NT2/D1 (cell line): ENCODE results near the gene HDAC10.

Experiments
- SUZ12 ChIP-seq: IDR thresholded peaks from 2 replicates; pipeline ENCODE4 v1.6.1; 2011; ENCODE audit not compliant: insufficient read length, insufficient read depth; ENCODE audit errors: extremely low read depth
- YY1 ChIP-seq: IDR thresholded peaks from 2 replicates; pipeline ENCODE4 v1.6.1; 2011; ENCODE audit not compliant: insufficient read length, insufficient read depth
- ZNF274 ChIP-seq: IDR thresholded peaks from 2 replicates; pipeline ENCODE4 v1.6.1; 2011; ENCODE audit warnings: mild to moderate bottlenecking, low read depth, low read length

GRCh38 chr22:50297510-50298265, 46.6 kb upstream of the HDAC10 start:
- TF ChIP-seq ZNF274: no peak
- TF ChIP-seq YY1: no peak
- TF ChIP-seq SUZ12: no peak
